GM21360 (cell line): ENCODE measurements around the gene PPP1R26.
"Not testable (repeated sequence)": the region's sequence is repeated elsewhere in the genome, so short reads cannot be mapped to it uniquely, and the experiment has no call there.

Experiments
- ATAC-seq: cut with Tn5 transposase; IDR thresholded peaks from one replicate; pipeline ENCODE4 v1.9.1; 2021; ENCODE audit warnings: mild to moderate bottlenecking, moderate library complexity; ENCODE audit not compliant: unreplicated experiment

PPP1R26 gene

DNA sequence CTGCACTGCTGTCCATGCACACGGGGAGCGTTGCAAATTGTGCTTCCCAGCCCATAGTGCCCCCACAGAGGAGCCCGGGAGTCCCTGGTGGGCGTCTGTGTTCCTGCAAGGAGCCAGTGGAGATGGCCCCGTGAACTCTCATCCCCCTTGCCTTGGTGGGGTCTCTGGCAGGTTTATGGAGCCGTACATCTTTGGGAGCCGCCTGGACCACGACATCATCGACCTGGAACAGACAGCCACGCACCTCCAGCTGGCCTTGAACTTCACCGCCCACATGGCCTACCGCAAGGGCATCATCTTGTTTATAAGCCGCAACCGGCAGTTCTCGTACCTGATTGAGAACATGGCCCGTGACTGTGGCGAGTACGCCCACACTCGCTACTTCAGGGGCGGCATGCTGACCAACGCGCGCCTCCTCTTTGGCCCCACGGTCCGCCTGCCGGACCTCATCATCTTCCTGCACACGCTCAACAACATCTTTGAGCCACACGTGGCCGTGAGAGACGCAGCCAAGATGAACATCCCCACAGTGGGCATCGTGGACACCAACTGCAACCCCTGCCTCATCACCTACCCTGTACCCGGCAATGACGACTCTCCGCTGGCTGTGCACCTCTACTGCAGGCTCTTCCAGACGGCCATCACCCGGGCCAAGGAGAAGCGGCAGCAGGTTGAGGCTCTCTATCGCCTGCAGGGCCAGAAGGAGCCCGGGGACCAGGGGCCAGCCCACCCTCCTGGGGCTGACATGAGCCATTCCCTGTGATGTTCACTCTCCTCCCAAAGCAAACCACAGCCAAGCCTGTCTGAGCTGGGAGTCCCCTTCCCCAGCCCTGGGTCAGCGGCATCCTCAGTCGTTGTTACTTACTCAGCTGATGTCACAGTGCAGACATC, 24.0 kb downstream of the PPP1R26 start:
- no peak for ATAC-seq

DNA sequence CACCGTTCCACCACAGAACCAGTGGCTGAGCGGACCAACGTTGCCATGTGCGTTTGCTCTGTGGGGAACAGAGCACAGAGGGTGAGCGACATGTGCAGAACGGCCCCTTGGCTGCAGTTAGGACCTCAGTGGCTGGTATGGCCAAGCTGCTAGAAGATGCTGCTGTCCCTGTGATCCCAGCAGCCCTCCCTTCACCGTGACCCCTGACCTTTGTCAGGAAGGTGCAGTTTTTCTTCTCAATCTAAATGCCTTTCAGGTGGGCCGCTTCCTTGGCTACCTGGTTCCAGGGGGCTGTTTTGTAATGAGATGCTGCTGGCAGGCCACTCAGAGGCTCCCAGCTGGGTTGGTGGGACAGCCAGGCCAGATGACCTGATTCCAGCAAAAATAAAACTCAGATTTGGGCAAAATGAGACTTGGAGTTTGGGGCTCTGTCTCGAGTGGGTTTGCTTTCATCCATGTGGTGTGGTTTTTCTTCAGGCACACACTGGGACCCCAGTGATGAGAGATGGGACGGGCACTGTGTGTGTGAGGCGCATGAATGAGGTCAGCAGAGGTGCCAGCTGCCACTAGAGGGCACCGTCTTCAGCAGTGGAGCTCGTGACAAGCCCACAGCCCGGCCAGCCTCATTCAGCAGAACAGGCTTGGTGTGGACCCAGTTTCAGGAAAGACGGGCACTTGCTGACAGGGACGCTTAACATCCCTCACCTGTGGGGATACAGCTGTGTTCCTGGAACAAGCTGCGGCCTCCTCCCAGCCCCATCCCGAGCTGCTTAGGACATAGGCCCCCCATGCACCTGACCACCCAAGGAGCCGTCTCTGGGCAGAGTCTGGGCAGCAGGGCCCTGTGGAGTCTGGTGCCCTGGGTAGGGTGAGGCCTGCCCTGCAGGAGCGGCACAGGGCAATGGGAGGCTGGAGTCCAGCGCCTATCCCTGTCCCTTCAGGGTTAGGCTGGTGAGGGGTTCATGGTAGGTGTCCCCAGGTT, 25.0 kb downstream of the PPP1R26 start:
- ATAC-seq: no peak

DNA sequence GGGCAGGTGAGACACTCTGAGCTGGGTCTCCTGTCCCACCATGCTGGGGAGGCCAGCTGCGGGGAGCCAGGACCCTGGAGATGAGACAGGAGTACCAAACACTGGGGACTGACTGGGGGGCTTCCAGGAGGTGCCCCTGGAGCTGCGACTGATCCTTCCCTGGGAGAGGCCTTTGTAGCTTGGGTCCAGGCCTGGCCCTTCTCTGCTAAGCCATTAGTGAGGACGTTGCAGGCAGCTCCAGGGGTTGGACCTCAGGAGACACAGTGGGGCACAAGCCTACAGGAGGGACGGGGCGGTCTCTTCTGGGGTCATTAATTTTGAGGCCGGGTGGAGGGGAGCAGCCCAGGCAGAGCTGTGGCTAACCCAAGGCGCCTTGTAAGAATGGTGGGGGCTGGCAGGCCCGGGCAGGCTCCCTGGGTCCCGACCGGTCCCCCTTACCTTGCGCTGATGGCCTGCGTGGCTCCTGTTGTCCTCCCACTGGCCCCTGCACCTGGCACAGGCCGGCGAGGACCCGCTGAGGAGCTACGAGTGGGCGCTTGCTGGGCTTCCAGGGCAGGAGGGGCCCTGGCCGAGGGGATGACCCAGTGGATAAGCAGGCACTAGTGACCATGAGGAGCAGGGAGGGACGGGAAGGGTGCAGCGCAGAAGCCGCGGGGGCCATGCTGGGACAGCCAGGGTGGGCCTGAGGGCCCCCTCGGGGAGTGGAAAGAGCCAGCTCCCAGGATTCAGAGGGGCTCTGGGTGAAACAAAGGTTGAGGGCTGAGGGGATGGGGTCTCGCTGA, 26.0 kb downstream of the PPP1R26 start:
- no peak for ATAC-seq

DNA sequence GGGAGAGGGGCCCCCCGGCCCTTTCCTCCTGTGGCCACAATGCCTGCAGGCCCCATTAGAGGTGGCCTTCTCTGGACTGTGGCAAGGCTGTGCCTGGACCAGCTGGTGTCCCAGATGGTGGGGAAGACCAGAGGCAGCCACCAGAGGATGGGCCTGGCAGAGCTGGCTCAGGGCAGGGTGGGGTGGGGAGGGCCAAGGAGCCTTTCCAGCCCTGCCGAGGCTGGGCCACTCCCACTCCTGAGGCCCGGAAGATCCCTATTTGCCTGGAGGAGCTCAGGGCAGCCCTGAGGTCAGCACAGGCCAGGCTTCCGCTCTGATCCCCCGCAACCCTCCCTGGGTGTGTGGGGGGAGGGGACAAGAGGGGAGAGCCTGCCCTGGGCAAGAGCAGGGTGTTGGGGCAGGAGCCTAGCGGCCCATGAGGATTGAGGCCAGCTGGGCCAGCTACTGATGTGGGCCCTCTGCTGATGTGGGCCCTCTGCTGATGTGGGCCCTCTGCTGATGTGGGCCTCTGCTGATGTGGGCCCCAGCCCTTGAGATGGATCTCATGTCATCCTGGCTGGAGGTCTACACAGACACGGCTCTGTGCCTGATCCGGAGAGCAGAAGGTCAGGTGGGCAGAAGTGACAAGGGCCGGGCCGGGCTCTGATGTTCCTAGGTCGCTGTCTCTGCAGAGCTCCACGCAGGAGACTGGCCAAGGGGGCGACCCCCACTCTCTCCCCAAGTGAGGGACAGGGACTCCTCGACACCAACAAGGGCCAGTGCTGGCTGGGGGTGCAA, 26.9 kb downstream of the PPP1R26 start:
- no peak for ATAC-seq

DNA sequence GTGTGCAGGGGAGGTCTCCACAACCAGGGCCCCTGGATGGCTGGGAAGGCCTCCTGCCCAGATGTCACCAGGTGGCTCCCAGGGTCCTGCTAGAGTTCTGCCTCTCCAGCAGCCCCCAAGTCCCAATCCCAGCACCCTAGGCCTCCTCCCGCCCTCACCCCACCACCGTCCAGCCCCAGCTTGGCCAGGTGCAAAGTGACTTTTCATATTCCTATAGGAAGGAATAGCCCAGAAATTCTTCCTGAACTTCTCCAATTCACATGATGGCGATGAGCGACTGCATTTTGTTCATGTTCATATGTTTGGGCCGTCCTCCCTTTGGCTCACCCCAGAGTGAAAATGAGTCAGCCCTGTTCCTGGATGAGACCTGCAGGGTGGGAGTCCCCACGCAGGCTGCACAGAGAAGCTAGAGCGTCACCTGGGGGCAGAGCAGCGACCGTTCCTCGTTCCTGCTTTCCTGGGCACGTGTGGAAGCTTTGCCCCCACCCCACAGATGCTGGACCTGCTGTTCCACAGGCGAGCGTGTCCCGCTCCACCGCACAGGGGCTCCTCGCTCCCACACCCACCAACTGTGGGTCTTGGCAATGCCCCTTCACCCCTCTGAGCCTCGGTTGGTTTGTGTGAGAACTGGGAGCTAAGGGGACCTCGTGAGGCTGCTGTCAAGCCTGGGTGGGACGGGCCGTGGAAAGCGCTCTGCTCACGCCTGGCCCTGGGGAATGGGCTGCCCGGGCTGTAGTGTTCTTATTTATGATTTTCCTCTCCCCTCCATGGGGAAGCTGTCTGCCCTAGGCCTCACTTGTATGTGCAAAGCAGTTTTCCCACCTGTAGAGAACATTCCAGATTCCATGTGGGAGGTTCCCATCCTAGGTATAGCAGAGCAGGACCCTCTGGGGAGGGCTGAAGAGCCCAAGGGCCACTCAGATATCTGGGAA, 27.8 kb downstream of the PPP1R26 start:
- ATAC-seq: no peak

DNA sequence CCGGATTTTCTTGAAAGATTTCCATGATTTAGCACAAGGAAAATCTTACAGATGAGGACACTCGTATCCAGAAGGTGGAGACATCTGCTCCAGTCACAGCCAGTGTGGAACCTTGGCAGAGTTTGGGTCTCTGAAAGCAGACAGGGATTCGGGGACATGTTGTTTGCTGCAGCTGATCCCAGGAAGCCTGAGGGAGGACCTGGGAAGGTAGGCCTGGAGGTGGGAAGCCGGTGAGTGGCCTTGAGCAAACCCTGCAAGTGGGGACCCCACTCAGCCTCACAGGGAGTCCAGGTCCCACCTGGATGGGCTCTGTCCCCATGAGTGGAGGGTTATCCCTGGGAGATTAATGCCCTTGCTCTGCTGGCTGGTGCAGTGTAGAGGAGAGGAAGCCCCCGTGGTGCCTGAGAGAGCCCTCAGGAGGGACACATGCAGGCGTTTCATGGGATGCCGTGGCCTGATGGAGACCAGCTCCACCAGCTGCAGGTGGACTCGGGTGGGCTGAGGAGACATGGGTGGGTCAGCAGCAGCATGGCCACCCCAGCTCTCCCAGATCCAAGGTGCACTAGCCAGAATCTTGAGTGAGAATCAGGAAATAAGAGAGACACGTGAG, 28.7 kb downstream of the PPP1R26 start:
- ATAC-seq: no peak

DNA sequence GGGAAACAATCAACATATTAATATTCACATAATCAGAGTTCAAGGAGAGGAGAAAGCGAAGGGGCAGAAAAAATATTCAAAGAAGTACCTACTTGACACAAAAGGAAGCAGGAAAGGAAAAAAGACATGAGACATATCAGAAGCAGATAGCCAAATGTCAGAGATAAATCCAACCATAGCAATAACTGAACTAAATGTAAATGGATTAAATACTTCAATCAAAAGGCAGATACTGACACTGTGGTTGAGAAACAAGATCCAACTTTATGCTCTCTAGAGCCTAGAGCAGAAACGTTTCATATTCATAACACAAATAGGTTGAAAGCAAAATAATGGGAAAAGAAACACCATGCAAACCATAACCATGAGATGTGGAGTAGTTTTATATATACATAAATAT, 29.9 kb downstream of the PPP1R26 start:
- ATAC-seq: no peak

DNA sequence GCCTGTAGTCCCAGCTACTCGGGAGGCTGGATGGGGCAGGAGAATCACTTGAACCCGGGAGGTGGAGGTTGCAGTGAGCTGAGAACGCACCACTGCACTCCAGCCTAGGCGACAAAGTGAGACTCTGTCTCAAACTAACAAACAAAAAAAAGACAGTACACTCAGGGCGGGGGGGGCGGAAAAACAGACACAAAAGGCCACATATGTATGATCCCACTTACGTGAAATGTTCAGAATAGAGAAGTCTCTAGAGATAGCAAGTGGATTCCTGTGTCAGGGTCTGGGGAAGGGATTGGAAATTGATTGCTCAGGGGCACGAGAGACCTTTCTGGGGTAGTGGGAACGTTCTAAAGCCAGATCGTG, 32.6 kb downstream of the PPP1R26 start:
- ATAC-seq: no peak

DNA sequence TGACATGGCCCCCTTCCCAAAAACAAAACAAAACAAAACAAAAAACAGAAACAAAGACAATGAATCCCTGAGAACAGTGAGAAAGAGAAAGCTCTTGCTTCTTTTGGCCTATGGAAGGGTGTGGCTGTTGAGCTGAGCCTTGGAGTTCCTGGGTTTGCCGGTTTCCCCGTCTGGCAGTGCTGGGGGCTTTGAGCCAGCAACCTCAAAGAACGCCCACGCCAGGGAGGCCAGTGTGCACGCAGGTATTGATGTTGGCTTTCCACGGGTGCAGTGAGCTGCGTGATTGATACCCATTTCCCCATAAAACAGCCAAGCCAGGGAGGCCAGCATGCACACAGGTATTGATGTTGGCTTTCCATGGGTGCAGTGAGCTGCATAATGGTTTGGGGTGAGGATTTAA, 33.3 kb downstream of the PPP1R26 start:
- ATAC-seq: no peak

DNA sequence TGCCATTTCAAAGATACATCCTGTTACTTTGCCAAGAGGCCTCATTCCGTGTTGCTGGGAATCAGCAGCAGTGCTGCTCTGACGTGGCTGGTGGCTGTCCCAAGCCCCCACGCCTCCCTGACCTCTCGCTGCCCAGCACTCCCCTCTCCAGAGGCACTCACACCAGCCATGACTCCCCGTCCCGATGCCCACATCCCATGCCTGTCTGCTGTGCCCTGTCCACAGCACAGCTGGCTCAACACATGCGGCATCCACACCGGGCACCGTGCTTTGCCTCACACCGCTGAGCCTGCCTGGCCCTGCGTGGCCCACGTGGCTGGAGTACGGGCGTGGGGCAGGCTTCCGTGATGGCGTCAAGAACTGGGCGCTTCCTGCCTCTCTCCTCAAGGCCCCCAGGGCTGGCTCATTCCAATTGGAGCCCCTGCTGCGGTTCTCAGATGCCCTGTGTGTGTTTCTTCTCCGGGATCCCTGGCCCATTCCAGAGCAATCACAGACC, 33.8 kb downstream of the PPP1R26 start:
- ATAC-seq: no peak

DNA sequence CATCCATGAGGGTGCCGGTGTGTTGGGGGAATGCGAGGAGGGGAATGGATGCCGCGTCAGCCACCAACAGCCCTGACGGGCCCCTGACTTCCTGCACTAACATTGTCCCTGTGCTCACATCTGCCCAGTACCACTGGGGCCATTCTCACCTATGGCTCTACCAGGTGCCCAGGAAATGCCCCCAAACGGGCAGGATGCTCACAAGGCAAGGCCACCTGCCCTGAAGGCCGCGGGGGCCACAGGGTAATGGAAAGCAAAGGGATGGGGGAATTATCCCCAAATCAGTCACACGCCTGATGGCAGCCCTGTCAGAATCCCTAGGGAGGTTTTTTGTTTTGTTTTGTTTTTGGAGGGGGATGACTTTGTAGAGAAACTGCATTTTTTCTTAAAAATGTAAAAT, 34.3 kb downstream of the PPP1R26 start:
- ATAC-seq: not testable (repeated sequence)

DNA sequence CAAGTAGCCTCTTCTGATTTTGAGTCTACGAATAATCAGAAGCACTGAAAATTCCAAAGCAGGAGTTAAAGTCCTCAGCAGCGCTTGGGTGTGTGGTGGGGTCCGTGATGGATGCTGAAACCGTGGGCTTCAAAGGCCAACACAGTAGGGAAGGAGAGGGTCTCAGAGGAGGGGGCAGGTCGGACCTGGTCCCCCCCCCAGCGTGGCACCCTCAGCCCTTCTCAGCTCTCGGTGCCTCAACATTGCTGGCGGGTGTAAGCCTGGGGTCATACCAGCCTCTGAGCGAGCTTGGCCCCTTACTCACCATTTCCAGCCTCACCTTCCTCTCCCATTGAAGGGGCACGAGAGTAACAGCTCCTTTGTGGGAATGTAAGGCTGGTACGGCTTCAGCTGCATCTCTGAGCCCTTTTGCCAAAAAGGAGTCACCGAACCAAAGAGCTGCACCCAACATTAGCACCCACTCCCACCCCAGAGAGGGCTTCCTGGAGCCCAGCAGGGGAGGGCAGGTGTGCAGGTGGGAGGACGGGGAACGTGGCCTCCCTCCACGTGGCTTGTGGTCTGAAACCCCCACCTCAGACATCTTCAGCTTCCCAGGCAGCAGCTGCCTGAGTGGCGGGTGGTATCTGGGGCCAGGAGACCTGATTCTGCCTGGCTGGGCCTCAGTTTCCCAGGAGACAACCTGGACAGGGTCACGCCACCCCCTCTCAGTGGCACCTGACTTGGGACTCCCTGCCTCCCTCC, 34.9 kb downstream of the PPP1R26 start:
- no peak for ATAC-seq

DNA sequence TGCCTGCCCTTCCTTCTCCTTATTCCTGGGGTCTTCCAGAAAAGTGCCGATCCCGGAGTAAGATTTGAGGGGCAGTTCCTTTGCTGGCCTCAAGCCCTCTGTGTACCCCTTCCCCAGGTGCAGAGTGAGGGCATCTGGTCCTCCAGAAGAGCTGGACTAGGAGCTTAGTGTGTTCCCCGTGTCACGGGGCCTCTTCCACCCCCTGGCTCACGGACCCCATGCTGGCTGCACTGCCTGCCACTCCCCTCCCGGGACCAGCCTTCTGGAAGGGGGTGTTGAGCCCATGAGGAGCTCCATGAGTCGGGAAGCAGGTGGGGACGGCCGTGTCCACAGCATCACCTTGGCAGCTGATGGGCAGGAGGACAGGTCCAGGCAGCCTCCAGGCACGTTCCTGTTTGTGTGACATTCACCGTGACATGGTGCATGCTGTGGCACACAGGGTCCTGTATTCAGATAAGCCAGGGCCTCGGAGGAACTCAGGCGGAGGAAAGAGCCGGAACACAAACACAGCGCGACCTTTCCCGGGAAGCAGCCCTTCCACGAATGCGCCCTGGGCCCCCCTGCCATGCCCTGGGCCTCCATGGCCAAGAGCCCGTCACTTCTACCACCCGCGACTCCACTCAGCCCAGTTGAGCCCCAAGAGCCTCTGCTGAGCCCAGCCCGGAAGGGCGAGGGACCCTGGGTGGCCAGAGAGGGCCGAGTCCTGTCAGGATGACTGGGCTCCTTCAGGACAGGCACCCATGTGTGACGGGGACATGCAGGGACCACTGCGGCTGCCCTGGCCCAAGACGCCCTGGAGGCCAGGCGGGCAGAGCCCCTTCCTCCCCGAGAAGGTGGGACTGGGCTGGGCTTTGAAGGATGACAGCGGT, 35.7 kb downstream of the PPP1R26 start:
- ATAC-seq: no peak

DNA sequence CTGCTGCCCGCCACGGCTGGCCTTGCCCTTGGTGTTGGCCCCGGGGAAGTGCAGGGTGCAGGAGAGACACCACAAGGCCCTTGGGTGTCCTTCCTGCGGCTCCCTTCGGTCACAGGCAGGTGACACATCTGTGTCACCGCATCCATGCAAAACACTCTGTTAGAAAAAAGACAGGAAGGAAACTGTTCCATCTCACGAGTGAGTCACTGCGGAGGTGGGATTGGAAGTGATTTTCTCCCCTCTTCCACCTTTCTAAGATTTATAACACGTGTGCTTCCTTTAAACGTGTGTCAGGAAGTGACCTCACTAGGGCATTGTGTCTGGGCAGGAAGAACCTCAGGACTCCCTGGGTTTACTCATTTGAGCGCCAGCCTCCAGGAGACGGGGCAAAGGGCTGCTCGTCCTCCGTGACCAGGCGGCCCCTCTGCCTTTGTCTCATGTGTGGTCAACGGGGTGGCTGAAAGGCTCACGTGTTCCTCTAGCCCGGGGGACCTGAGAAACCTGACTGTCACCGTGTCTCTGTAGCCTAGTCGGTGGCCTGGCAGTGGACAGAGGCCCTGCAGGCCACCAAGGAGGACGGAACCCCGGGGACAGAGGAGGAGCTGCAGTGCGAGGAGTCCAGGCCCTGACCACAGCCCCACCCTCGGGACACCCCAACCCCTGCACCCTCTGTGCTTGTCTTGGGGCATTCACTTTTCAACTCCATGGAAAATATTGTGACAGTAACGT, 36.7 kb downstream of the PPP1R26 start:
- ATAC-seq: no peak

DNA sequence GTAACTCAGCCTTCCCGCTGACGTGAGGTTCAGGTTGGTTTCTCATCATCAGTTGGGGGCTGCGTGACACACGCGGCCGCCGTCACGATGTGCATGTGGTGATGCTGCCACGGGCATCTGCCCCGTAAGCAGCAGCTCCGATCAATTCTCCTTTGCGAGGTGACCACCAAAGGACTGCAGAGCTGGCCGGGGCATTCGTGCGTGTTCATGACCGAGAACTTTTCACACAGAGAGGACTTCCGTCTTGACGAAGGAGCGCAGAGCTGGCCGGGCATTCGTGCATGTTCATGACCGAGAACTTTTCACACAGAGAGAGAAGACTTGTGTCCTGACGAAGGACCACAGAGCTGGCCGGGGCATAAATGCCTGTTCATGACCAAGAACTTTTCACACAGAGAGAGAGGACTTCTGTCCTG, 37.8 kb downstream of the PPP1R26 start:
- ATAC-seq: no peak
